Measurements from ENCODE around the gene GSTA3.

GRCh38 chr6:52893221-52893620 lies 16.3 kb downstream of the GSTA3 start:
- TF ChIP-seq CTCF (IDR thresholded peaks at IDR 0.05; ENCODE audit: borderline replicate concordance, extremely low read depth, low read length, poor library complexity, severe bottlenecking) (no peak), EZH2 (IDR thresholded peaks at IDR 0.05; ENCODE audit: borderline replicate concordance, low read depth, low read length, severe bottlenecking) (no peak)
